NCI-H2227 treated with DMSO at 0.1 percent for 48 hours (cell line): ENCODE results near the gene SULT2B1.
"Not testable (repeated sequence)": the region's sequence is repeated elsewhere in the genome, so short reads cannot be mapped to it uniquely, and the experiment has no call there.

Experiments
- DNase-seq: peaks from one replicate; lab custom pipeline; 2025; lab: John Stamatoyannopoulos, UW

The SULT2B1 gene

GRCh38 chr19:48529156-48529555 is 22.8 kb upstream of the SULT2B1 start:
- DNase-seq = no peak

GRCh38 chr19:48530066-48530720 is 21.8 kb upstream of the SULT2B1 start:
- DNase-seq = peak; percentile 15

GRCh38 chr19:48530770-48531169 is 21.2 kb upstream of the SULT2B1 start:
- no peak for DNase-seq

- DNase-seq = no peak
Observed at GRCh38 chr19:48533770-48534169, 18.2 kb upstream of the SULT2B1 start.

- no peak for DNase-seq
Observed at GRCh38 chr19:48537541-48537940, 14.4 kb upstream of the SULT2B1 start.

- not testable (repeated sequence) for DNase-seq
Observed at GRCh38 chr19:48538057-48538456, 13.9 kb upstream of the SULT2B1 start.

- DNase-seq = peak; percentile 83
Observed at GRCh38 chr19:48539503-48540096, 12.4 kb upstream of the SULT2B1 start.

- DNase-seq = peak; percentile 13
Observed at GRCh38 chr19:48540110-48540509, 11.9 kb upstream of the SULT2B1 start.

- DNase-seq = no peak
Observed at GRCh38 chr19:48541813-48542212, 10.2 kb upstream of the SULT2B1 start.

- no peak for DNase-seq
Observed at GRCh38 chr19:48543121-48543710, 8.8 kb upstream of the SULT2B1 start.

- DNase-seq = no peak
Observed at GRCh38 chr19:48544856-48545750, 6.9 kb upstream of the SULT2B1 start.

- no peak for DNase-seq
Observed at GRCh38 chr19:48547722-48548121, 4.2 kb upstream of the SULT2B1 start.

GRCh38 chr19:48548253-48548911 is 3.6 kb upstream of the SULT2B1 start:
- DNase-seq = no peak

- DNase-seq = no peak
Observed at GRCh38 chr19:48549380-48549779, 2.6 kb upstream of the SULT2B1 start.

- no peak for DNase-seq
Observed at GRCh38 chr19:48552406-48553322, 692 bp downstream of the SULT2B1 start.

GRCh38 chr19:48553676-48554384 is 1.9 kb downstream of the SULT2B1 start:
- DNase-seq = no peak

GRCh38 chr19:48554385-48555091 is 2.6 kb downstream of the SULT2B1 start:
- no peak for DNase-seq

GRCh38 chr19:48556163-48556562 is 4.2 kb downstream of the SULT2B1 start:
- no peak for DNase-seq

GRCh38 chr19:48556825-48557224 is 4.9 kb downstream of the SULT2B1 start:
- DNase-seq = no peak
